ENCODE data around the gene SLC44A5.
"Not testable (repeated sequence)": the region's sequence is repeated elsewhere in the genome, so short reads cannot be mapped to it uniquely, and the experiment has no call there.

SLC44A5 gene

DNA sequence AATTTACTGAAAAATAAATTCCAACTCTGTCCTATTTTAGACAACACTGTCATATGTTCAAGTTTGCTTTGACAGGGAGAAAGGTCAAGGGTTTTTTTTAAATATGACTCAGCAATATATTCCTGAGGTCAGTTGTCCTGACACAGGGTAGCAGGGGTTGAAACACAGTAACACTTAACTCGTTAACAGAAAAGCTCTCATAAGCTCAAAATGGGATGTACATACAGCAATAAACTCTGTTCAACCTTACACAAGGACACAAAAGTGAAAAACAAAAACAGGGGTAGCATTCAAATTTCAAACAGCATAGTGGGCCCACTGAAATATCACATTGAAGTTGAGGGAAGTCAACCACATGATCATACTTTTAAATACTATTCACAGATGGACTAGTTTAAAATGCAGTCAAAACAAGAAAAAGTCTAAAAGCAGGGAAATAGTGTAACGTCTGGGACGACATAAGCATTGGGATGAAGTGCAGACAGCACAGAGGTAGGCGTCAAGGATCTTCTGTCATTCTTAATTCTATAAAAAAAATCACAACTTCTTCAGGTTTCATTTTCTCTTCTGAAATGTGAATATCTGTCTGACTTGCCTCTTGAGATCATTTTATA is 89.9 kb downstream of the SLC44A5 start:
- no peak for DNase-seq

DNA sequence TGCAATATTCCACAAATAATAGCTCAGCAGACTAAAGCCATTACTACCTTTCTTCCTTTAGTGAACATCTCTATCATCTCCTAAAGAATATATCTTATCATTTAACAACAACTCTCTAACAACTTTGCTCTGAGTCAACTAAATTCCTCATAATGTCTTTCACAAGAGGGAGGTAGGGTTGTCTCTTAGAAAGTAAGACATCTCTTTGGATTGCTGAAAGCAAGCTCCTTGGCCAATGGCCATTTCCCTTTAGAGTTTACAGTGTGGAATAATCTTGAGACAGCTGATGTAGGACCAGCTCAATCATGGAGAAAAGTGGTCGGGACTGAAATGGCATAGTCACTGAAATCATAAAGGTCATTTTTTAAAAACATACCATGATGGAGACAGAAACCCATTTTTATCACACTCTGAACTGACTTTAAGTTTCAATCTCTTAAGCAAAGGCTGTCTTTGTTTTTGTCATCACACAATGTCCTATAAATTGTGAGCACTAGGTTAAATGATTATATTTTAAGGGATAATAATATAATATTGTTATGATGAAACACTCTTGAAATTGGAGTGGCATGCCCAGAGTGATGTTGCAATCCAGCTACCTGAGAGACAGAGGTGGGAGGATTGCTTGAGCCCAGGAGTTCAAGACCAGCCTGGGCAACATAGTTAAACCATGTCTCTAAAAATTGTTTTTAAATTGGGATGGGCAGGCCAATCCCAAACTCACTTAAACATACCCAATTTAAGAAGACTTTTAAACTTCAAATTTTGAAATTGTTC is 91.1 kb downstream of the SLC44A5 start:
- DNase-seq = no peak

DNA sequence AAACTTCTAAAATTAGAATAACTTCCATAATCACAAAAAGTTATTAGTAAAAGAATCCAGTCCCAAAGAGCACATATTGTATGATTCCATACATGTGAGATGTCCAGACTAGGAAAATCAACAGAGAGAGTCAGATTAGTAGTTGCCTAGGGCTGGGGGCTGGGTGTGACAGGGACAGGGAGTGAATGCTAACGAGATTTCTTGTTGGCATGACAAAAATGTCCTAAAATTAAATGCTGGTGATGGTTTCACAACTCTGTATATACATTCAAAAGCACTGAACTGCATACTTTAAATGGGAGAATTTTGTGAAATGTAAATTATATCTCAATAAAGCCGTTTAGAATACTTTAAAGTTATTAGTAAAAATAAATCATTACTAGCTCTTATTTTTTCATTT is 92.2 kb downstream of the SLC44A5 start:
- no peak for DNase-seq

DNA sequence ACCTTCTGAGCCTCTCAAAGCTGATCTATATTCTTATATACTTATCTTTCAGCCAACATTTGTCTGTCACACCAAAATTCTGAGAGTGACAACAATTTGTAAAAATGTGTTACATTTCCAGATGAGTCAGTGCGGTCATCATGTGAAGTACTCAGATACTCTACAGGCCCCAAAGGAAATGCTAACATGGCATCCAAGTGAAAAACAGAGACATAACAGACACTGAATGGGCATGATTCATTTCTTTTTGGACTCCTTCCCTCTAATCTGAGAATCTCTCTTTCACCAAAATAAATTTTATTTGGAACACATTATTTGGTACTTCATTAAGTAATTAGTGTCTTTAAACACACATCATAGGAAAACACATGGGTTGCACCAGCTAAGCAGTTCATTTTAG is 96.6 kb downstream of the SLC44A5 start:
- no peak for DNase-seq

DNA sequence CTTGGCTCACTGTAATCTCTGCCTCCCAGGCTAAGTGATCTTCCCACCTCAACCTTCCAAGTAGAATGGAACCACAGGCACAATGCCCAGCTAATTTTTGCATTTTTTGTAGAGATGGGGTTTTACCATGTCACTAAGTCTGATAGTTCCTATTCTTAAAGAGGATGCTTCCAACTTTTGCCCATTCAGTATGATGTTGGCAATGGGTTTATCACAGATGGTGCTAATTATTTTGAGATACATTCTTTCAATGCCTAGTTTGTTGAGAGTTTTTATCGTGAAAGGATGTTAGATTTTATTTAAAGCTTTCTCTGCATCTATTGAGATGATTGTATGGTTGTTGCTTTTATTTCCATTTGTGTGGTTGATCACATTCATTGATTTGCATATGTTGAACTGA is 103.9 kb downstream of the SLC44A5 start:
- DNase-seq = no peak

DNA sequence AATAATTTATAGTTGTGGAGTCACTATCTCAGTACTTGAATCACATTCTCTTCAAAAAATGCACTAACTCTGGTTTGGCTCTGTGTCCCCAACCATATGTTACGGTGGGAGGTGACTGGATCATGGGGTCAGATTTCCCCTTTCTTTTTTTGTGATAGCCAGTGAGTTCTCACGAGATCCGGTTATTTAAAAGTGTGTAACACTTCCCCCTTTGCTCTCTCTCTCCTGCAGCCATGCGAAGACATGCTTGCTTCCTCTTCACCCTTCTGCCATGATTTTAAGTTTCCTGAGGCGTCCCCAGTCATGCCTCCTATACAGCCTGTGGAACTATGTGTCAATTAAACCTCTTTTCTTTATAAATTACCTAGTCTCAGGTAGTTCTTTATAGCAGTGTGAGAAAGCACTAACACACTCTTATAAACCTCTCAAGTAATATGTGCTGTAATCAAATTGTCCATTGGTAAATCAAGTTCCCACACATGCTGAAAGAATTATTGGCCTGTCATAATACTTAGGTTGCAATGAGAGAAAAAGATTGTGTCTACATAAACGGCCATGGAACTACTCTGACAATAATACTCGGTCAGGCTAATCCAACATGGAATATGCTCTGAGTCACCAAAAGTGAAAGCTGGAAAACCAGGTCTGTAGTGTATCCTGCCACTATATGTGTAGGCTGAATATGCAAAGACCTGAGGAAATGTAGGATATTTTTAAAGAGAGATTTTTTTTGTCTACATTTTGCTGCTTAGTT is 107.5 kb downstream of the SLC44A5 start:
- no peak for DNase-seq

DNA sequence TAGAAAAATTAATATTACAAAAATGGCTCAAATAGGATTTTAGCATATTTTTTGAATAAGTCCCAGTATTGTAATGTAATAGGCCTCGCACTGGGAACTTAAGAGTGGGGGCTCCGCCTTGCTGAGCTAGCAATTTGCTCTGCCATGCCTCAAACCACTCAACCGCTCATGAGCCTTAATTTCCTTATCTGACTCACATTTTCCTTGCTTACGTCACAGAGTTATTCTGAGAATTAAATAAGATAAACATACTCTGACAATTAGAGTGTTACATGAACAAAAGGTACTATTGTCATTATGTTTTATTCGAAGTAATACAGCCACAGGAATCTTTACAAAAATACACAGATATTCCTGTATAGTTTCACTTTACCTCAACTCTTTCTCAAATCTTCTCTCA is 108.1 kb downstream of the SLC44A5 start:
- no peak for DNase-seq

DNA sequence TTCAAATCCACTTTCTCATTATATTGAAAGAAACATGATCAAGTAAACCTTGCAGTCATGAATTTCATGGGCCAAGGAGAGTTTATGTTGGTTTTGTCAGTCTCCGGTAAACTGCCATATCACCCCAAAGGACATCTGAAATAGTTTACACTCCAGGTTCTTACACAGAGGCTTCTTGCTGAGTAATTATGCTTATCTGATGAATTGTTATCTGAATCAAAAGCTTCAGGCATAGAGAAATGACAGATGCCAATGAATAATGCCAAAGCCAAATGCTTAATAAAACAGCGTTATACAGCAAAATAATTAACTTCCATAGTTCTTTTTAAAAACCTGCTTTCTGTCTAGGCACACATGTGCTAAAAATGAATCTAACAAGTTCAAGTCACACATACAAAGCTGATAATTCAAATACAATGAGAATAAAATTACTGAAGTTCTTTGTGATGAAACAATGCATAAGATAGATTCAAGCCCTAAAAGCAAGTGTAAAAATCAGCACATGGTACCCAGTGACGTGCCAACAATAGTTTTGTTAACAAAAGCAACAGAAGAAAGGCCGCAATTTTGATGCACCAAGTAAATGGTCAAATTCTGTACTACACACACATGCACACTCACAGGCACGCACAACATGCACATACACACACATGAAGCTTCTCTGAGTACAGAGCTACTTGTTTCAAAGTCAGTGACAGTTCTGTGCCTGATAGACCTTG is 109.2 kb downstream of the SLC44A5 start:
- no peak for DNase-seq

DNA sequence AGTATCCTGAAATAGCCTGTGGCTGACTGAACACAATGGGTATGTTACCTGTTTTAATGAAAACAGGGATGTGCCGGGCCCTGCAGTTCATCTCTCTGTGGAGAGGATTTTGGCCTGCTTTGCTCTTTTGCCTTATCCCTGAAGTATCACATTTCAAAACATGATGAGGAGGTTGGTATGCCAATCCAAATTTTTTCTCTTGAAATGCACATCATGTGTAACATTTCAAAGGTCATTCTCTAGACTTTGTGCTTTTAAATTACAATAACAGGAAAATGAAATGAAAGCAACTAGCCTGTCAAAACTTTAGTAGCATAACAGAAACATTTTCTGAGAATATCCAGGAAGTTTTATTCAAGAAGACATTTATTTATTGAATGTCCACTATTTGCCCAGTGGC is 118.9 kb downstream of the SLC44A5 start:
- DNase-seq = no peak

DNA sequence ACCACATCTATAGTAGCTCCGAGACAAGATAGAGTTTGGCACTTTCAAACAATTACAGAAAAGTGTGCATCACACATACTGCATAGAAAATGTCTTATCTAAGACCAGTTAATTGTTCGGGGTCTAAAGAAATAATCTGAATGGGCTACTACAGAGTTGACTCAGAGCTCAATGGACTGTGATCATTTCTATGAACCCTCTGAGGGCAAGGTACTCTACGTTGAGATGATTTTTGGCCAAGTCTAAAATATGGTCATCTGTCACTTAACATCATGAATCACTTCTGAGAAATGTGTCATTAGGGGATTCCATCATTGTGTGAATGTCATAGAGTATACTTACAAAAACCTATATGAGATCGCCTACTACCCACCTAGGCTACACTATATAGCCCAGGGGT is 123.5 kb downstream of the SLC44A5 start:
- DNase-seq = no peak

DNA sequence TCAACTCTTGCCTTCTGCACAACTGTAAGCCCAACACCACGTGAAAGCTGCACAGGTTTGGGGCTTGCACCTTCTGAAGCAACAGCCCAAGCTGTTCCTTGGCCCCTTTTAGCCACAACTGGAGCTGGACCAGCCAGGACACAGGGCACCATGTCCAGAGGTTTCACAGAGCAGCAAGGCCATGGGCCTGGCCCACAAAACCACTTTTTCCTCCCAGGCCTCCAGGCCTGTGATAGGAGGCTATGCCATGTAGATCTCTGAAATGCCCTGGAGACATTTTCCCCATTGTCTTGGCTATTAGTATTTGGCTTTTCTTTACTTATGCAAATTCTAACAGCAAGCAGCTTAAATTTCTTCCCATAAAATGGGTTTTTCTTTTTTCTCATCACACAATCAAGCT is 126.1 kb downstream of the SLC44A5 start:
- no peak for DNase-seq

DNA sequence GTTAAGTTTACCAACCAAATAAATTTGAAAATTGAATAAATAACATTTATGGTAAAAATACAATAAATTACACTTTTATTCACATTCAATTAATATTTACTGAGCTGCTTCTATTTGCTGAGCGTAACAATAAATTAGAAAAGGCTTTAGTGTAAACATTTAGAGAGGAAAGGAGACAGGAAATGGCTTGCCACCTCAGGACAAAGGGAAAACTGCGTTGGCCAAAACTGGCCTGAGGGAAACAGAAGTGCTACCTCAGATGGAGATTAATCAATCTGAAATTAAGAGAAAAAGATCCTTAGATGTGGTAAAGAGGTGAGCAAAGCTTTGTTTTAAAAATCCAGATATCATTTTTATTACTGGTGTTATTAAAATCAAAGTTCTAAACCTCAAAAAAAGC is 128.0 kb downstream of the SLC44A5 start:
- DNase-seq = no peak

DNA sequence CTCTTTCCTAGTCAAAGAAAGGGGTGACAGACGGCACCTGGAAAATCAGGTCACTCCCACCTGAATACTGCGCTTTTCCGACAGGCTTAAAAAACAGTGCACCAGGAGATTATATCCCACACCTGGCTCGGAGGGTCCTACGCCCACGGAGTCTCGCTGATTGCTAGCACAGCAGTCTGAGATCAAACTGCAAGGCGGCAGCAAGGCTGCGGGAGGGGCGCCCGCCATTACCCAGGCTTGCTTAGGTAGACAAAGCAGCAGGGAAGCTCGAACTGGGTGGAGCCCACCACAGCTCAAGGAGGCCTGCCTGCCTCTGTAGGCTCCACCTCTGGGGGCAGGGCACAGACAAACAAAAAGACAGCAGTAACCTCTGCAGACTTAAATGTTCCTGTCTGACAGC is 134.4 kb downstream of the SLC44A5 start:
- not testable (repeated sequence) for DNase-seq

DNA sequence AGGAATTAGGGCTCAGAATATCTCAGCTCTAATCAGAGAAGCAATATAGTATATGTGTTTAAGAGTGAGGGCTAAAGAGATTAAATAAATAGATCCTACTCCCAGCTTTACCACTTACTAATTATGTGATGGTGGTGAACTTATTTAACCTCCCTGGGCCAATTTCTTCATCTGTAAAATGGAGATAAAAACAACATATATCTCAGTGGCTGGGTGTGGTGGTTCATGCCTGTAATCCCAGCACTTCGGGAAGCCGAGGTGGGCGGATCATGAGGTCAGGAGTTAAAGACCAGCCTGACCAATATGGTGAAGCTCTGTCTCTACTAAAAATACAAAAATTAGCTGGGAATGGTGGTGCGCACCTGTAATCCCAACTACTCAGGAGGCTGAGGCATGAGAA is 135.2 kb downstream of the SLC44A5 start:
- DNase-seq = no peak

DNA sequence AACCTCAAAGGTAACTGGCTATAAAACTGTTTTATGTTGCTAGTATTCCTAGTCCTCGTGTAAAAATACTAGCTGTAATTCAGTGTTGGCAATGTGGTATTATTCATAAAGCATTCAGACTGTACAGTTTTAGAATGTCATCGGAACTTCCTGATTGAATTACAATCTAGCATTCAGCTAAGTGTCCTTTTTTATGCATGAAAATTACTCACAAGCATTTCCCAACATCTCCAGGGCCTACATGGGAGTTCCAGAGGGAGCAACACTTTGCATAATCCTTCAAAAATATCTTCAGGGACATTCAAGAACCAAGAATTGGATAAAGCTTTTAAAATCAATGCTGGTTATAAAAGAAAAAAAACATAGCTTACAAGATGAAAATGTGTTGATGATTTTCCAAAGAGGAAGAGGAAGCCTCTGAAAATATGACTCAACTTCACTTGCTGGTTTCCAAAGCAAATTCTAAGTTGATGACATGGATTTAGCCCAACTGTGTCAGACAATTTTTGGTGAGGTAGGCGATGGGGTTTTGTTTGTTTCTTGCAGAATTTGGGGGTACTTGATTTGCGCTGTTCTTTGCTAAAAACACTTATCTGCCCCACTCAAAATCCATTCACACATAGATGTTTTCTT is 137.8 kb downstream of the SLC44A5 start:
- no peak for DNase-seq

DNA sequence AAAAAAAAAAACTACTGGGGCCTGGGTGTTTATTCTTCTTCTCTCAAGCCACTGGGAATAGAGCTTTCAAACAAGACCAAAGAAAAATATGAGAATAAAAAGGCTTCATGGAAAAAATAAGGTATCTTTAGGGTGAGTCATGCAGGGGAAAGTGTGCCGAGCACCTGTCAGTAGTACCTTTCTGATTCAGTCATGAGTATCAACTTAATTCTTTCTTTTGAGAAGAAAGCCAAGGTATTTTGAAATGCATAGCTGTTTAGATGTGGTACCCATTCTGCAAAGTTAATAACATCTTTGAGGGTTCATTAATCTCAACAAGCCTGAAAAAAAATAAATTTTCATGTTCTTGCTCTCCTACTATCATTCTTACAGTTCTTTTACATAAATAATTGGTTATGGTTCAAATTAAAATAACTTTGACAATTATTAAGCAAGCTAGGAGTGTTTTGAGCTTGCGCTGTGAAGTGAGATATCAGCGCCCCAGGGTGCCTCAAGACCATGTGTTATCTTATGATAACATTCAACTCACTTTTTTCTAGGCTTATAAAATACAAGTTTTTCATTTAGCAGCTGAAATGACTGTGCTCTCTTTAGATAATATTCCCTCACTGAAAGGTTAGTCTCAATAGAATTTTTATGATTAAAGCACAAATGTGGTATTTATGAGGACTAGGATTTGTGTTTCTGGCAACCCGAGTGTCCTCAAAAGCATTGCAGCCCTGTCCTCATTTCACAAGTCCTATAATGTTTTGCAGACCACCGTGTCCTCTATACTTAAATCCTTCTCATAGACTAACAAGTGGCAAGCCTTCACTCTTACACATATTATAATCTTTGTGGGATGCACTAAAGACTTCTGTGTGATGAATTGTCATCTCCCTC is 138.6 kb downstream of the SLC44A5 start:
- no peak for DNase-seq

DNA sequence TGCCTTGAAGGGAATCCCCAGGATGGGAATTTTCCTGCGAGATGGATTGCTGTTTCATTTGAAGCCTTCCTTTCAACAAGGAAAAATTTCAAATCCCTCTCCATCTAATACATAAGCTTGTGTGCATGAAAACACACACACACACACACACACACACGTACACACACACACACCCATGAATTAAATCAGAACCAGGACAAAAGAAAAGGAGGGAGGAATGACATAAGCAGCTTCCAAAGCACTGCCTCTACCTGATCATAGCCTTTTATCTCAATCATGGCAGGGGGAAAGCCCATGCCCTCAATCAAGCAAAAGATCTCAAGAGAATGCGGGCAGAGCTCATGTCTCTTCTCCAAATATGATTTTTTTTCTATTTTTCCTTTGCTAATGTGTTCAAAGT is 139.7 kb downstream of the SLC44A5 start:
- DNase-seq = no peak

DNA sequence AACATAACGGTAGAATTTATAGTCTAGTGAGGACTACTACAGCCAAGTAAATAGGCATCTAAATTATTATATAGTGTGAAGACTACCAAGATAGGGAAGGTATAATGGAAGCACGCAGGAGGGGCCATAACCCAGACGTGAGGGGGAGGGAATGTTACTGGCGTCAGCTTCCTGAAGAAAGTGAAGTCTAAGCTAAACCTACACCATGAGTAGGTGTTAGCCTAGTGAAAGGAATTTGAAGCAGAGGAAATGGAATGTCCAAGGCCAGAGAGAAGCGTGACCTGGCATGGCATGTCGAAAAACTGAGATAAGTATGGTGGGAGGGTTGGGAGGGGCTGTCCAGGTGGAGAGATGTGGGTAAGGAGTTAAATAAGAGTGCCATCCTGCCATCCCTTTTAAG is 140.5 kb downstream of the SLC44A5 start:
- no peak for DNase-seq

DNA sequence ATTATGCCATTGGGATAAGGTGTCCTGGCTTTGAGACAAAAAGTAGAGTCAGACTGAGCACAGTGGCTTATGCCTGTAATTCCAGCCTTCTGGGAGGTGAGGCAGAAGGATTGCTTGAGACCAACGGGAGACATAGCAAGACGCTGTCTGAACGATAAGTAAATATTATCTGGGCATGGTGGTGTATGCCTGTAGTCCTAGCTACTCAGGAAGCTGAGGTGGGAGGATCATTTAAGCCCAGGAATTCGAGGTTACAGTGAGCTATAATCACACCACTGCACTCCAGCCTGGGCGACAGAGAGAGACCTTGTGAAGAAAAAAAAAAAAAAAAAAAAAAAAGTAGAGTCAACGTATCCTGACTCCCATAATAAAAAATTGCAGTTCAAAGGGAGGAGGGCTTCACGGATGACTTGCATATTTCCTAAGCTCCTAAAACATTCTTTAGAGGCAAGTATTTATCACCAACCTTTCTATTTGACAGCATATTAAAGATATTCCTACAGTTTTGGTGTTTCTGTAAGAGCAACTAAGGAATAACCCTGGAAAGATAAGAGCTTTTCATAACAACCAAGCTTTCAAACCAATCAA is 141.2 kb downstream of the SLC44A5 start:
- DNase-seq = no peak

DNA sequence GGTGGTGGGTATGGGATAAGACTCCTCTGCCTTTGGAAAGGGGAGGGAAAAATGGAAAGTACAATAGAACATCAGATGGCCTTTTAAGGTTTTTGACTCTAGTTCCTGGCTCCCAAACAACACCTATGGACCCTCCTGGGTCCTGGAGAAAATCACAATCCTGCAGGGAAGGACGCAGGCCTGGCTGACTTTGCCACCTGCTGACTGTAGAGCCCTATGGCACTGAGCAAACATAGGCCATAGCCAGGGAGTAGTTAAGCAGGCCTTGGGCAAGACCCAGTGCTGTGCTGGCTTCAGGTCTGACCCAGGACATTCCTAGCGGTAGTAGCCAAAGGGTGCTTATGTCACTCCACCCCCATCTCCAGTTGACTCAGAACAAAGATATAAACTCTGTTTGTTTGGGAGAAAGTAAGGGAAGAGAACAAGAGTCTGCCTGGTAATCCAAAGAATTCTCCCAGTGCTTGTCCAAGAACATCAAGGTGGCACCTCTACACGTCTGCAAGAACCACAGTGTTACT is 149.0 kb downstream of the SLC44A5 start:
- DNase-seq = no peak

DNA sequence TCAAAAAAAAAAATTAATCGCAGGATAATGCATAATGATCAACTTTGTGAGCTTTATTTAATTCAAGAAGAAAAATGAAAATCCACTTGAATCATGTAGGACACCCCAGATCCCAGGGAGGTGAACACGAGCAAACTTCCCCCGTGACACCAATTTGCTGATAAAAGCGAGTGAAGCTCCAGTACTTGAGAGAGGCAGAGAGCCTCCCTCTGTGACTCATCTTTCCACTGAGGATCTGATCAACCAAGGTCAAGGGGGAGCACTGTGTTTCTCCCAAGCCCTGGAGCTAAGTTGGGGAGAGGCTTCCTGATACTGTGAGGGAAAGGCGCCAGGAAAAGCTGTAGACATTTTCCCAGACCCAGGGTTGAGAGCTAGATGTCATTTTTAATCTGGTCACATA is 160.9 kb downstream of the SLC44A5 start:
- DNase-seq = no peak

Measured in hippocampal formation (tissue), 2 donors.